ENCODE measurements around the gene NDUFS1.
"Not testable (repeated sequence)": the region's sequence is repeated elsewhere in the genome, so short reads cannot be mapped to it uniquely, and the experiment has no call there.

GRCh38 chr2:206162401-206162800, 3.2 kb upstream of the NDUFS1 start:
- TF ChIP-seq CTCF (conservative IDR thresholded peaks at IDR 0.05 in 1 of 2, IDR thresholded peaks at IDR 0.05 in 1 of 2; ENCODE audit: extremely low read depth in 1 of 2, insufficient read depth in 1 of 2, low read depth in 1 of 2, low read length in 2 of 2); EZH2 (IDR thresholded peaks at IDR 0.05; ENCODE audit: borderline replicate concordance, low read length): not testable (repeated sequence)

Measured in mammary epithelial cell (primary cell).